HG02588 (cell line): ENCODE measurements around the gene ZFP1.
"Not testable (repeated sequence)": the region's sequence is repeated elsewhere in the genome, so short reads cannot be mapped to it uniquely, and the experiment has no call there.

Experiments used
- ATAC-seq: cut with Tn5 transposase; IDR thresholded peaks from one replicate; pipeline ENCODE4 v1.9.1; 2021; ENCODE audit warnings: mild to moderate bottlenecking, moderate library complexity; ENCODE audit not compliant: unreplicated experiment

ZFP1 gene

DNA sequence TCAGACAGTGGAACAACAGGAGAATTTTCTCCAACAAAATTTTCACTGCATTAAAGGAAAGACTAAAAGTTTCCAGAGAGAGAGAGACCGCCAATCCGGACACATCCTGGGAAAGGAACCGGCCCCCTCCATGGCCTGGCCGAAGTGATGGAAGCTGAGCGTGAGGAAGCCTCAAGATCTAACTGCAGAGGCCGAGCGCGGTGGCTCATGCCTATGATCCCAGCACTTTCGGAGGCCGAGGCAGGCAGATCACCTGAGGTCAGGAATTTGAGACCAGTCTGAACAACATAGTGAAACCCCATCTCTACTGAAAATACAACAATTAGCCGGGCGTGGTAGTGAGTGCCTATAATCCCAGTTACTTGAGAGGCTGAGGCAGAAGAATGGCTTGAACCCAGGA, 54.8 kb downstream of the ZFP1 start:
- ATAC-seq, result no peak

DNA sequence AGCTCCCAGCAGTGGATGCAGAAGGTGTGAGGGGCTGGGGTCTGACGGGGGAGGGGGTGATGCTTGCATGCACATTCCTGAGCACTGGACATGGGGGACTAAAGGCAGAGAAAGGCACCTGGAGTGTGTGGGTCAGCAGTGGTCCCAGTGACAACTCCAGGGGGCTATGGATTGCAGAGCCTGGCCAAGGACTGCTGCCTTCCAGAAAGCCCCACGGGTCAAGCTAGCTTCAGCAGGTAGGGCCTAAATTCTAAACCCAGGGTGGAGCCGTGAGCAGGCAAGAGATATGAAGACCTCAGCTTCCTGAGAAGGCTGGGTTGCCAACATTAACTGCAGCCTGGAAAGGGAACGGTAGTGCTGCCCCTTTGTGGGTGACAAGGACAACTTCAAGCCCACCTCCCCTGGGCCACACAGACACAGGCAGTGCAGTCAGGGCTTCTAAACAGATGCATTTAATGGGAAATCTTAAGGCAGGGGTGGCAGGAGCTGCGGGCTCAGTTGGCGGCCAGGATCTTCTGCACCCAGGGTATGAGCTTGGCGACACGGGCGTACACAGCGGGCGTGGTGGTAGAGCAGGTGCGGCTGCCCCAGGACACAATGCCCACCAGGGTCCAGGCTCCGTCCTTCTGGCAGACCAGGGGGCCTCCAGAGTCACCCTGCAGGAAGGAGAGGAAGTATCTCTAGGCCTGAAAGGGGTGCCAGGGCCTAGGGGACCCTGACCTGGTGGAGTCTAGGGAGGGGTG, 55.5 kb downstream of the ZFP1 start:
- no peak for ATAC-seq

DNA sequence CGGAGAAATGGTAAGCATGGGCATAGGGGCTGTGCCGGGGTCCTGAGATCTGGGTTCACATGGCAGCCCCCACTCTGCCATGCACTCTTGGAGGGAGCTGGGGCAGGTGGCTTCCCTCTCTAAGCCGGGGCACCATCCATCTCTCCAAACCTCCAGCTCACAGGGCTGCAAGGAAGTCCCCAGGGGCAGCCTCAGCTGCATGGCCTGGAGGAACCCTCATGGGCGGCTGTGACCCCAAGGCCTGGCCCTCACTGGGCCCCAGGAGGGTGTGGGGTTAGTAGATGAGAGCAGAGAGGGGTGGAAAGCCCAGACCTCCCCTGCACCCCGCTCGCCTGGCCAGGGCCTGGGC, 56.1 kb downstream of the ZFP1 start:
- no peak for ATAC-seq

GRCh38 chr16:75204905-75205304, 56.6 kb downstream of the ZFP1 start:
- not testable (repeated sequence) for ATAC-seq

DNA sequence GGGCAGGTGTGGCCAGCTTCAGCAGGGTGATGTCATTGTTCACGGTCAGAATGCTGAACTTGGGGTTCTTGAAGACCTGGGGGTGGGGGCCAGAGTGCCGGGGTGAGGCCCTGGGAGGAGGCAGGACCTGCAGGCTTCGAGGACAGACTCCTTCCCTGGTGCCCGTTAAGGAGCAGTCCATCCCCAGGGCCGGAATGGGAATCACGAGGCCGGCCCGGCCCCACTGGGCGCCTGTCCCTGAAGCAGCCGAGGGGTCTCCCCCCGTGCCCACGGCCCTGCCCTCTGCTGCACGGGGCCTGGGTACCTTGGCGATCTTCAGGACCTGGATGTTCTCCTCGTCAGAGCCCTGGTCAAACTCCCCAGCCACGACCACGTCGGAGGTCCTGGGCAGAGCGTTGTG, 57.1 kb downstream of the ZFP1 start:
- ATAC-seq, result not testable (repeated sequence)

DNA sequence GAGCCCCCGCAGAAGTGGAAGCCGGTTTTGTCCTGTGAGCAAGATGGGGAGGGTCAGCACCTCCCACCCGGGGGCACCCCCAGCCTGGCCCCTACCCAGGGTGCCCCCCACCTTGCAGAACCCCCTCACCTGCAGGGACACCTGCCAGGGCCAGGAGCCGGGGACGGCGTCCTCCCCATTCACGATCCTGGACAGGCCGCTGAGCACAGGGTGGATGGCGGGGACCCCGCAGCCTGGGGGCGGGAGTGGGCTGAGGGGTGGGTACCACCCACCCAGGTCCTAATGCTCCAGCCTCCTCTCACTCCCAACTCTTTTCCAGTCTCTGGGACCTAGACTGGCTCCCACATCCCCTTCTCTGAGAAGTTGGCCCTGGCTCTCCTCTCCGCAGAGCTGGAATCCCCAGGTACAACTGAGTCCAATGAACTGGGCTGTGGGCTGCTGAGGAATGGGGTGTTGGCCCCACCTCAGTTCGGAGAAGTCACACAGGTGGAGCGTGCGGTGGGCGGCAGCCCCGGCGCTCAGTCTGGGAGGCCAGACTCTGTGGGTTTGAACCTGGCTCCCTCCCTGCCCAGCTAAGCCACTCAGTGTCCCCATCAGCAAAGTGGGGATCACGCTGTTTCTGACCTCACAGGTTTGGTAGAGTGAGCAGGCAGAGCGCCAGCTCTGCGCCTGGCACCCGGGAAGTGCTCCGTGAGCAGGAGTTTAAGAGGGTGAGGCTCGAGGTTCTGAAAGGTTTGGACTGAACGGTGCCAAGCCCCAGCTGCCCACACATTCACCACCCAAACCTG, 57.8 kb downstream of the ZFP1 start:
- not testable (repeated sequence) for ATAC-seq

GRCh38 chr16:75206749-75207451, 58.6 kb downstream of the ZFP1 start, which contains the start of gene CTRB2:
CTRB2 (minus strand) TSS chr16:75207161; CDS start chr16:75207141, 20 bp downstream.
- ATAC-seq, result no peak

- ATAC-seq, result no peak
These were observed 59.5 kb downstream of the ZFP1 start for GRCh38 chr16:75207831-75208230.

DNA sequence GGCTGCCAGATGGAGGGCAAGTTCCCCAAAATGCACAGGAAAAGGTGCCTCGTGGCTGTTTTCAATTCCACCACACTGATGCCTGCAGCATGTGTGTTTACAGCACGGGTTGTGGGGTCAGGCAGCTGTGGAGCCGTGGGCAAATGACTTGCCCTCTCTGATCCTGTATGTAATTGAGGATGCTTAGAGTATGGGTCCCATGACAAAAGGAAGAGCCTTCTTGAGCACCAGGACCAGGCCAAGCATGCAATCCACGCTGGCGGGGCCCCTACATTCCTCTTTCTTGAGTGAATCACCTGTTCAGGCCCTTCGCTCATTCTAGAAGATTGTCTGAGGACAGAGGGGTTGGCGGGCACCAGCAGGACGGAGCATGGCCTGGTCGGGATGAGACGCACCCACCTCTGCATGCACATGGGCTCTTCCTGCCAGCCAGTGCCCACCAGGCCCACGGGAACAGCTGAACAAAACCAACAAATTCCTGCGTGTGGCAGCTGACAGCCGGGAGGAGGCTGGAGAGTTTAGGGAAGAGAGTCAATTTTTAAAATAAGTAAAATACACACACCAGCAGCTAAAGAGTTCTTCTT, 60.0 kb downstream of the ZFP1 start:
- ATAC-seq, result no peak

DNA sequence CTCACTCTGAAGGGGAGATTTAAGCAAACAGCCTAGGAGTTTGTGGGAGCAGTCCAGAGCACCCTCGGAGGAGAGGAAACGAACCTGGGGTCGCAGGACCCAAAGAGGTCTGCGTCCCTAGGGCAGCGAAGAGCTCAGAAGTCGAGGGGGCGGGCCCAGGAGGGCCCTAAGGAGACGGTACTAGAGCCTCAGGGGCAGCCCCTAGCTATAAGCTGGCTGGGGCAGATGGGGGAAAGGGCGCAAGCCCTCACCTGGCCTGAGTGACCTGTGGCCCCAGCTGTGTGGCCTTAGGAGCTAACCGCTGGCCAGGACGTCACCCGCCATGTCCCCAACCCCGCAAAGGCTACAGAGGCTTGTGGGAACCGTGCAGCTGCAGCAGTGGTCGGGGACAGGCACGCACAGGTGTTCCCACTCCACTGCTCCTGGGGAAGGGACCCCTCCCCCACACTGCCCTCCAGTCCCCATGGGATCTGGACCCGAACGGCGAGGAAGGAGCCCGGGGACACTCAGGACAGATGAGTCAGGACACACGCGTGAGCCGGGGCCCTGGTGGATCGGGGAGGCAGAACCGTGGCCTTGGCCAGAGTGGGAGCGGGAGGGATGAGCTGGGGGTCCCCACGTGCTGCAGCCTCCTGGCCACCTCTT, 60.7 kb downstream of the ZFP1 start:
- ATAC-seq, result no peak

DNA sequence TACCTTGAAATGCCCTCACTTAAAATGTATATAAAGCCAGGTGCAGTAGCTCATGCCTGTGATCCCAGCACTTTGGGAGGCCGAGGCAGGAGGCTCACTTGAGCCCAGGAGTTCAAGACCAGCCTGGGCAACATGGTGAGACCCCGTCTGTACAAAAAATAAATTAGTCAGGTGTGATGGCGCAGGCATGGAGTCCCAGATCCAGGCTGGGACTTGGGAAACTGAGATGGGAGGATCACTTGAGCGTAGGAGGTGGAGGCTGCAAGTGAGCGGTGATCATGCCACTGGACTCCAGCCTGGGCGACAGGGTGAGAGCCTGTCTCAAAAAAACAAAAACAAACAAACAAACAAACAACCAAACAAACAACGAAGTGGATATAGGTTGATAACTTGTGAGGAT, 61.2 kb downstream of the ZFP1 start:
- ATAC-seq, result not testable (repeated sequence)

GRCh38 chr16:75209944-75210343, 61.6 kb downstream of the ZFP1 start:
- ATAC-seq, result no peak

GRCh38 chr16:75211286-75211685, 63.0 kb downstream of the ZFP1 start:
- ATAC-seq, result not testable (repeated sequence)

DNA sequence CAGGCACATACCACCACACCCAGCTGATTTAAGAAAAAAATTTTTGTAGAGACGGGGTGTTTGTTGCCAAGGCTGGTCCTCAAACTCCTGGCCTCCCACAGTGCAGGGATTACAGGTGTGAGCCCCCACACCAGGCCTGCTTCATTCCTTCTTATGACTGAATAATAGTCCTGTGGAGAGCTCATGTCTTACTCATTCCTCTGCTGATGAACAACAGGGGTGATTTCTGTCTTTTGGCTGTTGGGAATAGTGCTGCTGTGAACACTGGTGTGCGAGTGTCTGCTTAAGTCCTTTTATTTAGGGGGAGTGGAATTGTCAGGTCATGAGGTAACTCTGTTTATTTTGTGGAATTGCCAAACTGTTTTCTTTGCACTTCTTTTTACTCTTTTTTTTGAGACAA, 67.8 kb downstream of the ZFP1 start:
- ATAC-seq, result no peak

DNA sequence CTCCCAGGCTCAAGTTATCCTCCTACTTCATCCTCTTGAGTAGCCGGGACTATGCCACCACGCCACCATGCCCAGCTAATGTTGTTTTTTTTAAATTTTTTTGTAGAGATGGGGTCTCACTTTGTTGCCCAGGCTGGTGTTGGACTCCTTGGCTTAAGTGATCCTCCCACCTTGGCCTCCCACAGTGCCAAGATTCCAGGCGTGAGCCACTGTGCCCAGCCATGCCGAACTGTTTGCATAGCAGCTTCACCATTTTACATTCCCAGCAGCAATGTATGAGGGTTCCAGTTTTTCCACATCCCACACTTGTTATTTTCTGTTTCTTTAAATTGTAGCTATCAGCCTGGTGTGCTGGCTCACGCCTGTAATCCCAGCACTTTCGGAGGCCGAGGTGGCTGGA, 68.3 kb downstream of the ZFP1 start:
- ATAC-seq, result no peak

DNA sequence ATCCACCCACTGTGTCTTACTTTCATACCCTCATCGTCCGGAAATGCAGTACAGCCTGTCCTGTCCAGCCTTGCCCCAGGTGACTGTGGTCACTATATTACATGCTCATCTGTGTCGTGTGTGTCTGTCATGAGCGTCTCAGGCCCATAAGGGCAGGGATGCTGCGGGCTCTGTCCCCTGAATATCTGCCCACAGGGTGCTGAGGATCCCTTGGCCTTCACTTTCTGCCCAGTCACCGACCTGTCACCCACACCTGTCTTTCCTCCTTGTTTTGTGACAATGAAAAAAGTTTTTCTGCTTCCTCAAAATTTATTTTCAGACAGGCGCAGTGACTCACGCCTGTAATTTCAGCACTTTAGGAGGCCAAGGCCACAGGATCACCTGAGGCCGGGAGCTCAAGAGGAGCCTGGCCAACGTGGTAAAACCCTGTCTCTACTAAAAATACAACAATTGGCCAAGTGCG, 69.1 kb downstream of the ZFP1 start:
- ATAC-seq, result no peak

GRCh38 chr16:75218256-75219076, 70.1 kb downstream of the ZFP1 start, which contains the start of gene CTRB1:
CTRB1 (plus strand) TSS chr16:75218988; CDS start chr16:75219008, 20 bp downstream.
- no peak for ATAC-seq

DNA sequence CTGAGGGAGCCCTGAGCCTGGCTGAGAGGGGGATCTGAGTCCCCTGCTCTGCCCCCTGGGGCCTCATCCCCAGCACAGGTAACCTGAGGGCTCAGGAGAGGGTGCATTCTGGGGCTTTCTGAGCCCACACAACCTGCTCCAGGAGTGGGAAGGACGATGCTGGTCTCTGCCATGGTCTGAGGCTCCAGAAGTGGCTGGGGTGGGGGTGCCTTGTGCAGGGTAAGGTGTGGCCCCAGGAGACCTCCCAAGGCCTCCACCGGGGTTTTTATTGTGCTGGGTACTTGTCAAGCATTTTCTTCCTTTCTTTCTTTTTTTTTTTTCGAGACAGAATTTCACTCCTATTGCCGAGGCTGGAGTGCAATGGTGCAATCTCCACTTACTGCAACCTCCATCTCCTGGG, 70.8 kb downstream of the ZFP1 start:
- ATAC-seq, result no peak

- ATAC-seq, result peak; percentile 48
These were observed 71.5 kb downstream of the ZFP1 start for GRCh38 chr16:75219838-75220237.
